Measurements from ENCODE around the gene TRIM56. TPM values are rescaled to one million over a fixed set of nuclear protein-coding genes. Genes with fewer than 3 reads are reported as not detected.
A peak's percentile ranks its signal among the peaks of the same experiment; 100 is the strongest.
"Not testable (repeated sequence)": the region's sequence is repeated elsewhere in the genome, so short reads cannot be mapped to it uniquely, and the experiment has no call there.

Gene TRIM56
- total and polyA plus RNA-seq, 2 experiments from 2014 or later: 8.8 to 10.3 TPM

DNA sequence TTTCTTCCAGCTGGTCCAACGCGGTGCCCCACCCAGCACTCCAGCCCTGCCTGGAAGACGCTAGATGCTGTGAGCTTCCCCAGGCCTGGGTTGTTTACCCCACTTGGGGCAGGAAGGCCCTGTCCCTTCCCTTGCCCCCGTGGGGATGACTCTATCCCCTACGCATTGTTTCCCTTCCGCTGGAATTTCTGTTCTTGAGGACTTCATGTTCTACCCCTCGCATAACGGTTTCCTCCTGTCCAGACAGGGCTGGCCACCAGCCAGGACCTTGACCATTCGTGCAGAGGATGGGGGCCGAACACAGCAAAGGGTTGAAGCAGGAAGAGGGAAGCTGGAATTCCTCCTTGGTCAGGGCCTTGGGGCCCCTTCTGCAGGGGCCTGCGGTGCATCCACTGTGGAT is 27.0 kb downstream of the TRIM56 start:
- Histone ChIP-seq H4K20me1 (ENCODE audit: insufficient read depth) (no peaks in the 10 kb centered on the region), H3K36me3 (ENCODE audit: low read depth) (no peaks in the 10 kb centered on the region), H3K4me1 (ENCODE audit: insufficient read depth) (peaks cover 22% of the 10 kb centered on the region), H3K9me2 (ENCODE audit: insufficient read depth) (no peaks in the 10 kb centered on the region), H3K4me3 (no peak overlapping the region), H3K27me3 (replicated peaks; ENCODE audit: insufficient read depth) (no peaks in the 10 kb centered on the region), H3K4me2 (ENCODE audit: unreplicated experiment) (no peak overlapping the region), H3K9me3 (ENCODE audit: low read depth) (no peaks in the 10 kb centered on the region), H3K79me2 (ENCODE audit: insufficient read depth) (no peaks in the 10 kb centered on the region), H3K27ac (no peak overlapping the region), H2AFZ (no peak overlapping the region), H3K9ac (no peak overlapping the region), H3F3A (ENCODE audit: insufficient read depth) (no peaks in the 10 kb centered on the region)
- no peak for DNase-seq
- WGBS, 2 experiments (ENCODE audit: low coverage in 1 of 2, low lambda C conversion rate in 2 of 2, missing lambda C conversion rate in 2 of 2): 90 to 93% methylated on average over 11 of the region's 11 CpGs
- in situ Hi-C loops (cut with MboI): no loop called here
- TF ChIP-seq EZH2phosphoT487 (IDR thresholded peaks at IDR 0.05; ENCODE audit: insufficient read depth, low read depth) (no peak), EZH2 (IDR thresholded peaks at IDR 0.05; ENCODE audit: insufficient read depth, poor library complexity, severe bottlenecking) (no peak)

DNA sequence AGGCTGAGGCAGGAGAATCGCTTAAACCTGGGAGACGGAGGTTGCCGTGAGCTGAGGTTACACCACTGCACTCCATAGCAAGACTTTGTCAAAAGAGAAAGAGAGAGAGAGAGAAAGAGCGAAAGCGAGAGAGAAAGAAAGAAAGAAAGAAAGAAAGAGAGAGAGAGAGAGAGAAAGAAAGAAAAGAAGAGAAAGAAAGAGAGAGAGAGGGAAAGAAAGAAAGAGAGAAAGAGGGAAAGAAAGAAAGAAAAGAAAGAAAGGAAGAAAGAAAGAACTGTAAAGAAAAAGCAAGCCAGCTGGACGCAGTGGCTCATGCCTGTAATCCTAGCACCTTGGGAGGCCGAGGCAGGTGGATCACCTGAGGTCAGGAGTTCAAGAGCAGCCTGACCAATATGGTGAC is 27.9 kb downstream of the TRIM56 start:
- peaks cover 29% of the 10 kb centered on the region for H3K4me1 ChIP-seq (ENCODE audit: insufficient read depth)
- H3K4me2 ChIP-seq (ENCODE audit: unreplicated experiment); H3F3A ChIP-seq (ENCODE audit: insufficient read depth); H3K27me3 ChIP-seq (replicated peaks; ENCODE audit: insufficient read depth); in situ Hi-C loops (cut with MboI); H3K9me3 ChIP-seq (ENCODE audit: low read depth); H3K4me3 ChIP-seq; DNase-seq; H3K27ac ChIP-seq; H3K9me2 ChIP-seq (ENCODE audit: insufficient read depth); H3K36me3 ChIP-seq (ENCODE audit: low read depth); H3K9ac ChIP-seq; H3K79me2 ChIP-seq (ENCODE audit: insufficient read depth); H4K20me1 ChIP-seq (ENCODE audit: insufficient read depth); H2AFZ ChIP-seq: not testable (repeated sequence)
- WGBS, 2 experiments (ENCODE audit: low coverage in 1 of 2, low lambda C conversion rate in 2 of 2, missing lambda C conversion rate in 2 of 2): 91 to 98% methylated on average over 6 to 7 of the region's 7 CpGs

DNA sequence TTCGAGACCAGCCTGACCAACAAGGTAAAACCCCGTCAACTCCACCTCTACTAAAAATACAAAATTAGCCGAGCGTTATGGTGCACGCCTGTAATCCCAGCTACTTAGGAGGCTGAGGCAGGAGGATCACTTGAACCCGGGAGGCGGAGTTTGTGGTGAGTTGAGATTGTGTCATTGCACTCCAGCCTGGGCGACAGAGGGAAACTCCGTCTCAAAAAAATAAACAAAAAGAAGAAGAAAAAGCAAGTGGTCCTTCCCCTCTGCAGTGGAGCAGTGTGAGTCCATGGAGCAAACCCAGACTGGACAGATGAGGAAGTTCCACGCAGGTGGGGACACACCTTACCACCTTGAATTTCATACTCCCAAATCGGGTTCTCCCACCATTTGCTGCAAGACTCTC is 28.6 kb downstream of the TRIM56 start:
- no peaks in the 10 kb centered on the region for H4K20me1 ChIP-seq (ENCODE audit: insufficient read depth)
- peak overlapping the region; percentile 63 for H3K9ac ChIP-seq
- no peaks in the 10 kb centered on the region for H3K9me3 ChIP-seq (ENCODE audit: low read depth)
- TF ChIP-seq EZH2phosphoT487 (IDR thresholded peaks at IDR 0.05; ENCODE audit: insufficient read depth, low read depth) (no peak), EZH2 (IDR thresholded peaks at IDR 0.05; ENCODE audit: insufficient read depth, poor library complexity, severe bottlenecking) (no peak)
- no peak overlapping the region for H2AFZ ChIP-seq
- in situ Hi-C loops (cut with MboI): no loop called here
- H3K4me1 ChIP-seq (ENCODE audit: insufficient read depth): peaks cover 31% of the 10 kb centered on the region
- H3K4me3 ChIP-seq: no peak overlapping the region
- peaks cover 13% of the 10 kb centered on the region for H3F3A ChIP-seq (ENCODE audit: insufficient read depth)
- 85 to 88% methylated on average over 11 of the region's 11 CpGs for WGBS, 2 experiments (ENCODE audit: low coverage in 1 of 2, low lambda C conversion rate in 2 of 2, missing lambda C conversion rate in 2 of 2)
- H3K36me3 ChIP-seq (ENCODE audit: low read depth): no peaks in the 10 kb centered on the region
- no peaks in the 10 kb centered on the region for H3K9me2 ChIP-seq (ENCODE audit: insufficient read depth)
- no peaks in the 10 kb centered on the region for H3K27me3 ChIP-seq (replicated peaks; ENCODE audit: insufficient read depth)
- no peaks in the 10 kb centered on the region for H3K79me2 ChIP-seq (ENCODE audit: insufficient read depth)
- peak overlapping the region; percentile 30 for H3K4me2 ChIP-seq (ENCODE audit: unreplicated experiment)
- peak overlapping the region; percentile 88 for H3K27ac ChIP-seq
- no peak for DNase-seq

DNA sequence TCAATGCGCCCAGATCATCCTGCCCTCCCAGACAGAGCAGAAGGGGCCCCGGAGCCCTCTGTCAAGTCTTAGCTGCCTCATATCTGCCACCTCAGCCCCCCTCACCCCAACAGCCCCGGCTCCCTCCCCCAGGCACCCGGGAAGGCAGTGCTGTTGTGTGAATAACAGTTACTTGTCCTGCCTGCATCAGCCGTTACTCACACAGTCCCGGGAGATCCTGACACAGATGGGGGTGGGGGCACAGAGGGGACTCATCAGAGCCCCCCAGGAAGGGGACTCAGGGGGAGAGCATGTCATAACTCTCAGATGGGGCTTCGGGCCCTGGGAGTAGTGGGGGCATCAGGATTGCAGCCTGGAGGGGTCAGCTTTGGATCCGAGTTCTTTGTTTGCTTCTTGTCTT is 29.2 kb downstream of the TRIM56 start:
- H3K4me1 ChIP-seq (ENCODE audit: insufficient read depth): peaks cover 34% of the 10 kb centered on the region; the same call in 1 of the 2 replicates
- no peak for TF ChIP-seq EZH2 (IDR thresholded peaks at IDR 0.05; ENCODE audit: insufficient read depth, poor library complexity, severe bottlenecking)
- H3K4me2 ChIP-seq (ENCODE audit: unreplicated experiment): peak overlapping the region; percentile 30
- H3K4me3 ChIP-seq: no peak overlapping the region
- peak overlapping the region; percentile 63 for H3K9ac ChIP-seq
- 13 to 16% methylated on average over 6 to 8 of the region's 8 CpGs for WGBS, 2 experiments (ENCODE audit: low coverage in 1 of 2, low lambda C conversion rate in 2 of 2, missing lambda C conversion rate in 2 of 2)
- H3K9me3 ChIP-seq (ENCODE audit: low read depth): no peaks in the 10 kb centered on the region
- in situ Hi-C loops (cut with MboI): no loop called here
- peak; percentile 78 for DNase-seq
- H4K20me1 ChIP-seq (ENCODE audit: insufficient read depth): no peaks in the 10 kb centered on the region
- H3K27ac ChIP-seq: peak overlapping the region; percentile 88
- no peaks in the 10 kb centered on the region for H3K27me3 ChIP-seq (replicated peaks; ENCODE audit: insufficient read depth)
- peaks cover 19% of the 10 kb centered on the region for H3F3A ChIP-seq (ENCODE audit: insufficient read depth)
- H3K9me2 ChIP-seq (ENCODE audit: insufficient read depth): no peaks in the 10 kb centered on the region
- H3K79me2 ChIP-seq (ENCODE audit: insufficient read depth): no peaks in the 10 kb centered on the region
- H2AFZ ChIP-seq: peak overlapping the region; percentile 59
- H3K36me3 ChIP-seq (ENCODE audit: low read depth): no peaks in the 10 kb centered on the region

DNA sequence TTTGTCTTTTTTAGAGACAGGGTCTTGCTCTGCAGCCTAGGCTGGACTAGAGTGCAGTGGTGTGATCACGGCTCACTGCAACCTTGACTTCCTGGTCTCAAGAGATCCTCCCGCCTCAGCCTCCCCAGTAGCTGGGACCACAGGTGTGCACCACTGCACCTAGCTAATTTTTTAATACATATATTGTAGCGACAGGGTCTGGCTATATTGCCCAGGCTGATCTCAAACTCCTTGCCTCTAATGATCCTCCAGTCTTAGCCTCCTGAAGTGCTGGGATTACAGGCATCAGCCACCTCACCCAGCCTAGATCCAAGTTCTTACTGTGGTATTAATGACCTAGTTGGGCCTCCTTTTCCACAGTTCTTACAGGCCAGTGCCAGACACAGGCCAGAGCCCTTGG is 29.9 kb downstream of the TRIM56 start:
- Histone ChIP-seq H3K36me3 (ENCODE audit: low read depth) (no peaks in the 10 kb centered on the region), H3F3A (ENCODE audit: insufficient read depth) (peaks cover 27% of the 10 kb centered on the region), H3K9ac (0 out of 2 replicates have a peak overlapping the region, but pooled peaks have one; percentile 63), H2AFZ (no peak overlapping the region), H3K79me2 (ENCODE audit: insufficient read depth) (no peaks in the 10 kb centered on the region), H4K20me1 (ENCODE audit: insufficient read depth) (no peaks in the 10 kb centered on the region), H3K4me3 (no peak overlapping the region), H3K27ac (peak overlapping the region; percentile 88), H3K27me3 (replicated peaks; ENCODE audit: insufficient read depth) (no peaks in the 10 kb centered on the region), H3K4me1 (ENCODE audit: insufficient read depth) (peaks cover 41% of the 10 kb centered on the region; the same call in 1 of the 2 replicates), H3K9me2 (ENCODE audit: insufficient read depth) (no peaks in the 10 kb centered on the region), H3K9me3 (ENCODE audit: low read depth) (no peaks in the 10 kb centered on the region), H3K4me2 (ENCODE audit: unreplicated experiment) (no peak overlapping the region)
- in situ Hi-C loops (cut with MboI): no loop called here
- TF ChIP-seq EZH2phosphoT487 (IDR thresholded peaks at IDR 0.05; ENCODE audit: insufficient read depth, low read depth) (no peak), EZH2 (IDR thresholded peaks at IDR 0.05; ENCODE audit: insufficient read depth, poor library complexity, severe bottlenecking) (no peak)
- no peak for DNase-seq
- 83 to 98% methylated on average over 3 of the region's 3 CpGs for WGBS, 2 experiments (ENCODE audit: low coverage in 1 of 2, low lambda C conversion rate in 2 of 2, missing lambda C conversion rate in 2 of 2)
